H1 (cell line): ENCODE data around the gene ARHGEF10L. TPM values are rescaled to one million over a fixed set of nuclear protein-coding genes. Genes with fewer than 3 reads are reported as not detected.

Source experiments
- HDAC2 ChIP-seq, 2 experiments: fragments of 300-600 bp in 1 of 2; sonication (generic) in 1 of 2; IDR thresholded peaks; 2 replicates each; pipeline ENCODE4 v1.6.1; 2011 to 2012; ENCODE audit warnings: low read depth in 2 of 2, low read length in 2 of 2, mild to moderate bottlenecking in 2 of 2, moderate library complexity in 2 of 2, borderline replicate concordance in 1 of 2, inconsistent platforms in 1 of 2
- KDM4A ChIP-seq: IDR thresholded peaks from one replicate; pipeline ENCODE4 v1.7.1; 2012; ENCODE audit warnings: low read depth, mild to moderate bottlenecking, moderate library complexity, low read length, inconsistent platforms; ENCODE audit not compliant: severe bottlenecking
- SIRT6 ChIP-seq: IDR thresholded peaks from one replicate; pipeline ENCODE4 v1.7.1; 2012; ENCODE audit warnings: low read length, inconsistent platforms
- SP4 ChIP-seq: IDR thresholded peaks from 2 replicates; pipeline ENCODE4 v1.6.1; 2012; ENCODE audit warnings: low read length, inconsistent platforms
- TBP ChIP-seq: IDR thresholded peaks from 2 replicates; pipeline ENCODE4 v1.6.1; 2011; ENCODE audit warnings: low read depth, low read length, improper control_type of control experiment
- polyA plus RNA-seq, 7 experiments: library from polyadenylated mRNA; depleted of rRNA in 3 of 7; stranded (reverse) in 5 of 7; unstranded in 2 of 7; fragments of >200 nt in 5 of 7; fragments of 200-250 nt in 2 of 7; gene quantifications; 1 replicate in 5 of 7; 2 replicates in 1 of 7; 4 replicates in 1 of 7; pipeline versions ENCODE4 v1.2.1 to v1.2.3, GENCODE V29; 2011 to 2013; ENCODE audit warnings: missing spikeins in 2 of 7, mixed read lengths in 2 of 7
- total RNA-seq: library from RNA; stranded (reverse); fragmentation: NEBNext Ultra II Directional; extraction: Animal tissue kit (Norgen Biotek cat#: 25700); gene quantifications from 2 replicates; pipeline ENCODE4 v1.2.1, GENCODE V29; 2021

ARHGEF10L gene
- total and polyA plus RNA-seq, 2 of the 8 experiments (the other 6 are each of a cell fraction or from before 2014, with no cell fraction given): 33.6 to 39.6 TPM

- no peak for TF ChIP-seq KDM4A
- no peak for TF ChIP-seq HDAC2 (IDR thresholded peaks at IDR 0.05; ENCODE audit: borderline replicate concordance in 1 of 2, low read depth in 2 of 2, low read length in 2 of 2)
- no peak for TF ChIP-seq TBP
- no peak for TF ChIP-seq SIRT6
- TF ChIP-seq SP4: no peak
These were observed 140.4 kb downstream of the ARHGEF10L start (continued) for GRCh38 chr1:17679856-17680255.
